Hematopoietic multipotent progenitor cell treated with erythropoietin and hydrocortisone succinate and interleukin-3 and kit ligand, for 6 days (in vitro differentiated cells): ENCODE data around the gene MIPEP.
A peak's percentile ranks its signal among the peaks of the same experiment; 100 is the strongest.

Source experiments
- DNase-seq: peaks from one replicate; pipeline ENCODE4 v3.0.0-alpha.2; 2015

MIPEP gene

DNA sequence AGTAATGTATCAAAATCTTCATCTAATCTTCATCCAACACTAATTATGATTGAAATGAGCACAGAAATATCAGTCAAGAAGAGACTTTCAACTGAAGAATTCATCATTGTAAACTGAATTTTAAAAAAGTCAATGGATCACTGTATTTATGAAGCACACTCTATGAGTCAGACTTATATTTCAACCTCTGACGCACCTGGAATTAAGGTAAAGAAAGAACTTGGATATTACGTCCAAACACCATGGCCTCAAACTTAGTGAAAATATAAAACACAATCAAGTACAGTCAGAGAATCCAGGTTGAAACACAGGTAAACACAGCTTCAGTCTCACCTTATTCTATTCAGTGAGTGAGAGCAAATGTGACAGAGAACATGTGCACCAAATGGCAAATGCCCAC, 39.5 kb downstream of the MIPEP start:
- DNase-seq = no peak

DNA sequence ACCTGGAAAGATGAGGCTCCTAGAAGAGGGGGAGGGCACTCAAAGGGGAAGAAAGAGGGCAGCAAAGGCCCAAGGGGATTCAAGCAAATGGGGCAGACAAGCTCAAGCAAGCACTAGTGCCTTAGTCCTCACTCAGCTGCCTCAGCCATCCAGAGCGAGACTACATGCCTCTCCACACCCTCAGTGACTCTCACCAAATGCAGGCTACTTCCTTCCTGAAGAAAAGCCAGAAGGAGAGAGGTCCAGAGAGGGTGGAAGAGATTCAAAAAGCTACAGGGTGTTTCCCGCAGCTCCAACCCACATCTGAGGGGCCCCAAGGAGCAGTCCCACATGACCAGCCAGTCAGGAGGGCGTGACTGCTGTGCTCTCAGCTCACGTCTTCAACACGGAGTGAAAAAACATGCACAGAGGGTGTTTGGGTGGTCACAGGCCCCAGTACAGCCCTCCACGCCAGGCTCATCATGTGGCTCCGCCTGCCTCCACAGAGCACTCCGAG, 40.5 kb downstream of the MIPEP start:
- peak; percentile 71 for DNase-seq

DNA sequence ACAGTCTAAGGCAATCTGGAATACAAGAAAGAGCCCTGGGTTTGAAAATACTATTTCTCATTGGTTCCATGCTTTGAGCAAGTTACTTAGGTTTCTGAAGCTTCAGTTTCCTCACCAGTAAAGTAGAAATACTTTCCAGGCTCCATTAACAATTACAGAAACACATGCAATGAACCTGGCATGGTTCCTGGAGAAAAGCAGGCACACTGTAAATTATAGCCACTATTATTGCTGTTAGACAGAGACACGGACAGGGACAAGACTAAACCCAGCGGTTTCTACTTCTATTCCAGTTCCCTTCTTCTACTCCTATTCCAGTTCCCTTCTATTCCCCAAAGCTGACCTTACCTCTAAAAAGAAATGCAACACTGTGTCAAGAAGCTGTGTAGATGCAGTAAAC, 41.2 kb downstream of the MIPEP start:
- no peak for DNase-seq

DNA sequence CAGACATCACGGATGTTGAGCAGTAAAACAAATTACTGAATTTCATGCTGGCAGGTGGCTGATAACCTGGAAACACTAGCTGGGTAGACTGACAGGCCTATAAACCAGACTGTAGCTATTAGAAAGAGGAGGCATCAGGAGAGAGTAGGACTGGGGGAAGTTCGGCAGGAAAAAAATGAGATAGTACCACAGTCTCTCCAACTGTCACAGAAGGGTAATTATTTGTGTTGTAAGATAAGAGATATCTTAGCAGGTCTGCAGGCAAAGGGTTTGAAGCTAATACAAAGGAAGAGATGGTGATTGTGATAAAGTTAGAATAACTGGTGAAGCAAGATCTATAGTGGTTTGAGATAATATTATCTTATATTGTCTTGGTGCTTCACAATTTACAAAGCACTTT, 41.7 kb downstream of the MIPEP start:
- DNase-seq = peak; percentile 89

DNA sequence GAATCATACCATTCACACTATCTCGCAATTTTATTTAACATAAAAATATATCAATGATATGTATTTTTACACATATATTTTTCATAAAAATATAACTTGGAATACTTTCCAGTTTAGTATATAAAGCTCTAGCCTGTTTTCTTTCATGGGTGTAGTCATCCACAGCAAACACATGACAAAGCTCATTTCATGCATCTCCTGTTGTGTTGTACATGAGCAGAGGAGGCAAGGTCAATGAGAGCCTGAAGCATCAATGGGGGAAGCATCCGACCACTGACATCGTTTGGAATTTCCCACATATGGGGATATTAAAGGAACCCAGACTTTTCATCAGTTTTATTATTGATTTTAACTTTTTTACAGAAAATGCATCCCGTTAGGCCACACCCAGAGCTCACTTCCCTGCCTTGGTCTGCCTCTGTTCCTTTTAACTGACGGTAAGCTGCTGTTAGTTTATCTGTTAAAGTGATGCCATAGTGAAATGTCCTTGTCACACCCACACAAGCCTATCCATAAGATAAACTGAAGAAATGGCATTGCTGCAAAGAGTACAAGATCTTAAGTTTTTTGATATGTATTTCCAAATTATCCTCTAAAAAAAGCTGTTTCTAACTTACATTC, 44.0 kb downstream of the MIPEP start:
- DNase-seq = peak; percentile 85

DNA sequence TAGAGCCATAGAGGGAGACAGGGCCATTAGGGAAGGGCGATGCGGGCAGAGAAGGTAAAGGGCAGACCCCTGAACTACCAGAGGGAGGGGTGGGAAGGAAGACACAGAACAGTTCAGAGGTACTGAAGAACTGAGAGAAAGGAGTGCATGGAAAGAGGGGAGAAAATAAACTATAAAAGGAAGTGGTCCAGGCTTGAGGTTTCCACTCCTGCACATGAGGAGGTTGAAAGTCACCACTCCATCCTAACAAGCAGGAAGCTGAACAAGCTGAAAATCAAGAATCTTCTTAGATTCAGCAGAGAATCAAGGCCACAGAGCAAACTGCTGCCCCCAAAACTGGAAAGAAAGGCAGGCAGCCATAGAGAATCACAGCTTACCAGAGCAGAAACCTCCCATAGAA, 45.1 kb downstream of the MIPEP start:
- no peak for DNase-seq

DNA sequence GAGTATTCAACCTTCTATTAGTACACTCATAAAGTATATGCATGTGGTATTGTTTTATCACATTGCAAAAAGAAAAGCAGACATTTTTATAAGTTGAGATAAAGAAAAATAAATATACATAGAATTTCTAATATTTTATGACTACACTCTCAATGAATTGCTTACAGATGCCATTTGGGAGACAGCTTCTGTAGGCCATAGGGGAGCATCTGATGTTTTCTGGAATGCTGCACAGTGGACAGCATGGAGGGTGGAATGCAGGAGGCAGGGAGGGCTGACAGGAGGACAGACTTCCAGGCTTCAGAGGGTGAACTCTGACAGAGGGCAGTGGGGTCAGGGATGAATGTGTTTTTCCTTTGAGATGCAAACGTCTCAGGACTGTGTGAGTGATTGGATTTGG, 45.8 kb downstream of the MIPEP start:
- no peak for DNase-seq

DNA sequence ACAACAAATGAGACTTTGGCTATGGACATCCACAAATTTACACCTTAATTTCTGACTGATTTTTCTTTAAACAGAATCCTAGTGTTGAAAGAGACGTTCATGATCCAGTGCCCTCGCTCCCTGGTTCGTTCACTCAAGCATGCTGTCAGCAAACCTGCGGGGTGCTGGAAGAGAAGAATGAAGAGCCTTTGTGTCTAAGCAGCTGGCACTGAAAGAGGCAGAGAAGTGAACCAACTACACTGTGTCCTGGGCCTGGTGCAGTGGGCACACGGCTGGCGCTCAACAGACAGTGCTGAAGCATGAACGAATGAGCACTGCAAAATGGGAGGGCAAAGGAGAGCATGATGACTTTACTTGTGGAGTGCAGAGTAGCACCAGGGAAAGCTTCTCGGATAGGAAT, 46.8 kb downstream of the MIPEP start:
- no peak for DNase-seq

DNA sequence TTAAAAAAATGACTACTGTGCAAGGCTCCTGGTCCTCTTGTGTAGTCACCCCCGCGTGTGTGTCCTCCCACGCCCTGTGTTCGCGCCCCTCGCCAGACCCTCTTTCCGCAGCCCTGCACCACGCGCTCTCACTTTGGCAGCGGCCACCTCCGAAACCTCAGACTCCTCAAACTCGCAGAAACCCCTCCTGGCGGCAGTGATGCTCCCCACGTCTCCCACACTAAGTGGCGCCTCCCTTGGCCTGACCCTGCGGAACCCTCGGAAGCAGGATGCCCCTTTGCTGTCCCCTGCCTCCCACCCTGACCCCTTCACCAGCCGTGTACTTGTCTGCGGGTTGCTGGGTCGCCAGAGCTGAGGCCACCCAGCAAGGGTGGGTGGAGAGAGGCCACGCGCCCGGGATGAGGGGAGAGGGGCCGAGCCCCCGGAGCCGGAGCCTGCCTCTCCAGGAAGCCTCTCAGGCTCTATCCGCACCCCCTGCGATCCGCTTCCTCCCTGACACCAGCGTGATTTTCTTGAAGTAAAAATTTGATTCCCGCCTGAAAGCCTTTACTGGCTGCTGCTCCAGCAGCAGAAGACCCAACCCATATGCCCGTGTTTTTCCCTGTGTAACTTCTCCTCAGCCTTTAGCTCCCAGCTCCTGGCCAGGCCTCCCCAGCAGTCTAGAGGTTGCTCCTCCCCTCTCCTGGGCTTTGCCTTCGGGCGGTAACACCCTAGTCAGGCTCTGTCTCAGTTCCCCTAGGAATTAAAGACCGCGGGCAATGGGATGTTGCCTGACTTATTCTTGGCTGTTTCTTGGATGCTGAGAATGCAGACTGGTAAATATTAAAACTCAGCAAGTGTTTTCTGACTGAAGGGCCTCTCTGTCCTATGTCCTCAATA, 55.2 kb downstream of the MIPEP start:
- no peak for DNase-seq

DNA sequence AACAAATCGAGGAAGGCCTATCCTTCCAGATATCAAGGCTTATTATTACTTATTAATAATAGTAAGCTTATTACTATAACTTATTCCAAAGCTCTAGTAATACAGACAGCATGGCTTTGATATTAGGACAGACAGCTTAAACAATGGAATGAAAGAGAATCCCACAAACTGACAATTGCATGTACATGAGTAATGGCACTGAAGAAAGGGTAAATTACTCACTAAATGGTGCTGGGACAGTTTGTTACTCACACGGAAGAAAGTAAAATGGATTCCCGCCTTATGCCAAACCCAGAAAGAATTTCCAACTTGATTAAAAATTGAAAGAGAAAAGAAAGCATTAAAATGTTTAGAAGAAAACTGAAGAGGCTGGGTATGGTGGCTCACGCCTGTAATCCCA, 60.3 kb downstream of the MIPEP start:
- DNase-seq = no peak

DNA sequence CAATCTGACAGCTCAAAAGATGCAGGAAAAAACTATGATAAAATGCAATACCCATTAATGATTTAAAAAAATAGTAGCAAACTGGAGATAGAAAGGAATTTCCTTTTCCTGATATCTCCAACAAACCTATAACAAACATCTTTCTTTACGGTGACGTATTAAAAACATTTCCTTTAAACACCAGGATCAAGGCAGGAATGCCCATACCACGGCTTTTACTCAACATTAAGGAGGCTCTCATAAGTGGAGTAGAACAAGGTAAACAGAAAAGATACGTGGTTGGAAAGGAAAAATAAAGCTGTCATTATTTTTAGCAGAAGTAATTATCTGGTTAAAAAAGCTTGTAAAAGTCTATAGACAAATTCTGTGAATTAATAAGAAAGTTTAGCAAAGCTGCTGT, 61.1 kb downstream of the MIPEP start:
- no peak for DNase-seq

DNA sequence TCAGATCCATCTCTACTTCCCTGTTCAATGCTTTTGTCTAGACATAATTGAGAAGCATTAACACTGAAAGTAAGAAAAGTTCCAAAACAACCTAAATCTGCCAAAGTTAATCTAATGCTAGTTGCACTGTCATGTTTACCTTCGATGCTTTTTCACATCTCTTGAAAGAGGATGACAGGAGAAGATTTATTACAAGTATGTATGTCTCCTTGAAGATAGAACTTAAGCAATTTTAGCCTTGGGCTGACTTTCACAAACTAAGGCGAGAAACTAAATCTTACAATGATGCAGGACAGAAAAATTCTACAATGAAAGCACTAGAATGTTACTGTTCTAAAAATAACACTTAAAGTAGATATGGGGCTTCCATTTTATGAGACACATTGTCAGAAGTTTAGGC, 64.0 kb downstream of the MIPEP start:
- DNase-seq = no peak

DNA sequence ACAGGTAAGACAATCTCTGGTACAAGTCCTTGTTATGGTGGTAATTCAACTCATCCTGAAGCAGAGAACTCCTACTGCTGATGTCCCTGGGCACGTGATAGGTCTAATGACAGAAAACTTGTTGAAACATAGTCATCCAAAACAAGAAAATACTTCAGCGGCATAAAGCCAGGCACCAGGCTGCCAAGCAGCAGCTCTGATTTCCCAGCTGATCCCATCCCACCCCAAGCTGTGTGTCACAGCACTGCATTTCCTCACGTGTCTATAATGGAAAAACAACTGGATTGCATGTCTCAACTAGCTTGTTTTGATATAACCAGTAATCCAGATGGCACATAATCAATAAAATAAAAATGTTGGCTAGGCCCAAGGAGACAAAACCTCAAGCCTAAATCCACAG, 64.8 kb downstream of the MIPEP start:
- no peak for DNase-seq

DNA sequence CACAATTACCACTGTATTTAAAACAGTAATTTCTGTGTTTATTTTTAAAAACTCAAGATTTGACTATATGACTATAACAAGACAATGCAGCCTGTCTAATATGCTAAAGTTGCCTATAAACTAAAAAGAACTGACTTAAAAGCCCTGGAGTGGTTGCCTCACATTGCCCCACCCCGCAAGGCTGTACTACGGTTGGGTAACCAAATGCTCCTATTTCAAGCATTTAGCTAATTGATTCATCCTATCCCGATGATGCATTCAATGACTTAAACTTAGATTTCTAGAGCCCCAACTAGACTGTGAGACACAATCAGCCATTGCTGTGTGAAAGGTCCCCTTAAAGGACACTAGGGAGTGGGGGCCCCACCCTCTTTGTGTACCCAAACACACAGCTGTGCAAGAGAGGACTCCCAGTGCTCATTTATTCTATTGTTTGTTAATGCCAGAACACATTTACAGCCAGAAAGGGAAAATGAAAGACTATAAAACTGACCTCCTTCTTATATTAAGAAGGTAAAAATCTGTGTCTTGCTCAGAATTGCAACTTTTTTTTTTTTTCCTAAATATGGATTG, 66.9 kb downstream of the MIPEP start:
- DNase-seq = no peak

DNA sequence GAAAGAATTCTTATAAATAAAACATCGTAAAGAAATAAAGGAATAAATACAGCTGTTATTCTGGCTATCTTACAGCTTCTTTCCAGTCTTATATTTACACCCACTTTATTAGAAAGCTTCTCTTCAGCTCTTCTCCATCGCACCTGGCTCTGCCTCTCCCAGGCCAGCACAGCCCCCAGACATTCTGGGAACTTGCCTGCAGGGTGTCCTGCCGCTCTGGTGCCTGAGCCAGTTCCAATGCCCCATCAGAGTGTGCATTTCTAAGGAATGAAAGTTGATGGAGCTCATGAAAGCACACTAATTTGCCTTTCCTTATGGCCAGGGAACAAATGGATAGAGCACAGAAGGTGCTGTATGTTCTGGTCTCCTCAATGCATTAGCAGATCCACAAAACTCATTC, 68.7 kb downstream of the MIPEP start:
- no peak for DNase-seq

DNA sequence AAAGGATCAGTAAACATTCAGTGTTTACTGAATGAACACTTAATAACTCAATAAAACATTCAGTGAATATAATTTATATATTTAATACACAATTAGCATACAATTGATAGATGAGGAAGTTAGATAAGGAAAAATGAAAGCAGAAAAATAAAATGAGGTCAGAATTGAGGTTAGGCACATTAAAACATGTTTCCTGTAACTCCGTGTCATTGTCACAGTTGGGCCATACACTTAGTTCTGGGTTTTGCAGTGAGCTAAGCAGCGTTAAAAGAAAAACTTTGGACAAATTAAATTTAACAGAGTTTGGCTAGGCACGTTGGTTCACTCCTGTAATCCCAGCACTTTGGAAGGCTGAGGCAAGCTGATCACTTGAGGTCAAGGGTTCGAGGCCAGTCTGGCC, 71.4 kb downstream of the MIPEP start:
- peak; percentile 31 for DNase-seq

DNA sequence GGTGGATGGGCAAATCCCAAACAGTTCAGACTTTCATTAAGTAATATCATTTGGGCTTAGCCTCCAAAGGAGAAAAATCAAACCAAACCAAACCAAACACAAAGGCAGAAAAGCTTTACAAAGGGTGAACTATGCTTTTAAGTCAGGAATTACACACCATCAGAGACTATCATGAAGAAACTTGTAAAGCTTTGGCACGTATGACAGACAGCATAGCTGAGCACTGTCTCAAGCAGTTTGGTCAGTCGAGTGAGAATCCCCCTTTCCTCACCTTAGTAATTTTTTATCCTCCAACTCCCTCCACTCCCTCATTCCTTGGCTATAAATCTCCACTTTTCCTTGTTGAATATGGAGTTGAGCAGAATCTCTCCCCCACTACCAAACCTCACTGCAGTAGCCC, 72.1 kb downstream of the MIPEP start:
- DNase-seq = no peak

DNA sequence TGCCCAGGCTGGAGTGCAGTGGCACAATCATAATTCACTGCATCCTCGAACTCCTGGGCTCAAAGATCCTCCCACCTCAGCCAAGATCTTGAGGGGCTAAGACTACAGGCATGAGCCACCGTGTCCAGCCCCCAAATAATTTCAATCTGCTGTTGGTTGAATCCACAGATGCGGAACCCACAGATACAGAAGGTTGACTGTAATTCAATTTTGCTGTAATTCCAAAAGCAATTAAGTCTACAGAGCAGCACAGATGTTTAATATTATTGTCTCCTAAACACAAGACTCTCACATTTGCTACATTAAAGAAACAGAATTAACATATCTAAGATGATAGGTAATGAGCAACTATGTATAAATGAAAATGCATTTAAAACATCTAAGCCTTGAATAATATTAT, 75.6 kb downstream of the MIPEP start:
- no peak for DNase-seq

DNA sequence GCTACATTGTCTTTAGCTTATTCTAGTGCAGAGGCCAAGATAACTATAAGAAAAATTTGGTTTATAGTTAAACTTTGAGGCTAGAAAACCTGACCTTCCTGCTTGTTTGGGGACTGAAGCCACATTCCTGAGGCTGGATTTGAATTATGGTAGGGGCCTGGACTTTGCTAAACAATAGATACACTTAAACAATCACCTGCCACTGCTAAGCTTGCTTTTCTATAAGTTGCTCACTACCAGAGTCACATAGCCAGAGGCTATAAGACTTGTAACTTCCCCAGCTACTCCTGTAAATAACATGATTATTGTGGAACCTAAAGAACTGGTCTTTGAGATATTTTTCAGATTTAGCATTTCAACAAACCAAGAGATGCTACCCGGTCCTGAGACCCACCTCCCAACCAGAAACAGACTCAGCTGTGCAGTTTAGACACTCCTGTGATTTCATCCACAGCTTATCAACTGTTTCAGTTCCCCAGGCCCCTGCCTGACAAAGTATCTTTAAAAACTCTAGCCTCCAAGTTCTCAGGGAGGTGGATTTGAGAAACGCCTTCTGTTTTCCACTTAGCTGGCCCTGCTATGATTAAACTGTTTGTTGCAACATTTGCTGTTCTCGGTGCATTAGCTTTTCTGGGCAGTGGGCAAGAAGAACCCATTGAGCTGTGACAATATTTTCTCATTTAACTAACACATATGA, 77.7 kb downstream of the MIPEP start:
- peak; percentile 16 for DNase-seq

DNA sequence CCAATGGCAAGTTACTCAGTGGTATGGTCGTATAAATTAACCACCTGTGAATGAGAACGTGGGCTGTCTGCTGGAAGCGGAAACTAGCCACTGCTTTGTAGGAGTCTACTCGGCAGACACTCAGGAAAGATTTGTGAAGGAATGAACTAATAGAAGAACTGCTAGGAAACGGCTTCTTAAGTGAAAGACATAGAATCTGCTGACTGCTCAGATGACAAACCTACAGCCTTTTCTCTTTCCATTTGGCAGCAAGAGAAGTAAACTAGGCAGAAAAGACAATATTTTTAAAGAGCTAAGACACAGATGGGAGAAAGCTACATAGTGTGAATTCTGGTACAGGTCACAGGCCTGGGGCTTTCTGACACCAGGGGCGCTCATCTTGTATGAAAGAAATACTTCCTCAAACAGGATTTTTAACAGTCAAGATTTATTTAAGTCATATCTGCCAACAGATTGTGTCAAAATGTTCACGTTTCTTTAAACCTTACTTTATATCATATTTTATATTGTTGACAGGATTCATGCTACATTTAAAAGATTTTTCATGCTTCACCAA, 78.4 kb downstream of the MIPEP start:
- peak; percentile 51 for DNase-seq

DNA sequence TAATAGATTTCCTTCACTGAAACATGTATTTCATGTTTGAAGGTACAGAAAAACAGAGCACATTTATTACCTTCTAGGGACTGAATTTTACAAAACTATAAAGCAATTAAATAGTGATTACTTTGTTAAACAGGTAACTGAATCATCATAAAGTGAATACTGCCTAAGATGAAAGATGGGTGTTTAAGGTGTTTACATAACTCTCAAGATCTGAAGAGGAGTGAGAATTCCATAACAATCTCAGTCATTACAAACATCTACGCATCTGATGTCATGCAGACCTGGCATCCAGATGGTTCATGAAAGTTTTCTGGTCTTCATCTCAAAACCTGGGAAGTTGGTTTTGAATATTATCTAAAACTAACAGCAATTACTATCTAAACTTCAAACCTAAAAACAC, 80.4 kb downstream of the MIPEP start:
- DNase-seq = no peak

DNA sequence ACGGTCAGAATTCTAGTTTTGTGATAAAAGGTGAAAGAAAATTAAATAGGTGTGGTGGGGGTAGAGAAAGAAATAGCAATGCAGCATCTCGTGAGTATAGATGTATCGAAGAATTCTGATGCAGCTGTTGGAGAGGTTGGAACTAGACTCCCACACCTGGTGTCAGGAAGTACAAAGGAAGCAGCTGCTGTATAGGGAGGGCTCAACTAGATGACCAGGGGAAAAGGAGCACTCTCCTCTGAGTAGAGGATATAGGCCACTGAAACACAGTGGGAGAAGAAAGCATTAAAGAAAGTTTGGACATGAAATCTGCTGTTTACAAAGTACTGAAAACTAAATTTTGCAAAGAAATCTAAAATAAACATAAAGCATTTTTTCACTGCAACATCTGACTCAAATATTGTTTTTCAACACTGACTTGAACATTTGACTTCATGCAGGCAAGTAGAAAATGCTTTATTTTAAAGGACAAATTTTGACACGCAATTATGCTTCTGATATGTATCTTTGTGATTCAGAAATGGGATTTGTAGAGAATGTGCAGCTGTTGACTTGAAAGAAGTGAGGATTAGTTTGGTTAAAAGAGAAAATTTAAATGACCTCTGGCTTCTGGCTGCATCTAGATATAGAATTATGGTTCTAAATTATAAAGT, 82.2 kb downstream of the MIPEP start:
- no peak for DNase-seq

DNA sequence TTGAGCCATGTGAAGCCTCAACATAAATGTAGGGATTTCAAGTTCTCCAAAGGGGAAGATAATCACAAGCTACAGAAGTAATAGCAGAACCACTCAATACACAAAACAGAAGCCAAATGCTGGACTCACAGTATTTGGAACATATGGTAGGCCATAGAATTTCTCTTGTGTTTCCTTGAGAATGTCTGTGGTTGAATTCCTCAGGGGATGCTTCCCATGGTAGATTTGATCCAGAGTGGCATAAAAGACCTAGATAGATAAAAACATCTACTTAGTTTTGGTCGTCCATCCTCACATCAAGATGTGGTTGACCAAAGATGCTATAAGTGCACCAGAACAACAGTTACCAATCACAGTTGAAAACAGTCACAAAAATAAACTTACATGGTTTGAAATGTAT, 83.4 kb downstream of the MIPEP start:
- DNase-seq = no peak
